NCI-H128 (cell line): Measurements from ENCODE around the gene HYLS1.
"Not testable (repeated sequence)": the region's sequence is repeated elsewhere in the genome, so short reads cannot be mapped to it uniquely, and the experiment has no call there.

ENCODE experiments used
- DNase-seq: peaks from one replicate; lab custom pipeline; 2025; ENCODE audit not compliant: unreplicated experiment; lab: John Stamatoyannopoulos, UW

HYLS1 gene

GRCh38 chr11:125887373-125888324 lies at the start of gene HYLS1:
HYLS1 (plus strand) TSS chr11:125887668; CDS start chr11:125899369, 11,701 bp downstream.
- DNase-seq = peak; percentile 24

GRCh38 chr11:125842321-125842948 lies 45.0 kb upstream of the HYLS1 start:
- DNase-seq = no peak

- DNase-seq = no peak
Observed at GRCh38 chr11:125846188-125846587, 41.3 kb upstream of the HYLS1 start.

- DNase-seq = not testable (repeated sequence)
Observed at GRCh38 chr11:125857670-125858069, 29.8 kb upstream of the HYLS1 start.

GRCh38 chr11:125862786-125863185 lies 24.7 kb upstream of the HYLS1 start:
- DNase-seq = not testable (repeated sequence)

- DNase-seq = not testable (repeated sequence)
Observed at GRCh38 chr11:125865354-125865753, 22.1 kb upstream of the HYLS1 start.

- no peak for DNase-seq
Observed at GRCh38 chr11:125869521-125869920, 17.9 kb upstream of the HYLS1 start.

- no peak for DNase-seq
Observed at GRCh38 chr11:125871391-125872137, 15.9 kb upstream of the HYLS1 start.

- DNase-seq = no peak
Observed at GRCh38 chr11:125872138-125872491, 15.4 kb upstream of the HYLS1 start.

- no peak for DNase-seq
Observed at GRCh38 chr11:125873881-125874555, 13.4 kb upstream of the HYLS1 start.

- peak; percentile 44 for DNase-seq
Observed at GRCh38 chr11:125874556-125875124, 12.8 kb upstream of the HYLS1 start.

GRCh38 chr11:125881291-125881690 lies 6.2 kb upstream of the HYLS1 start:
- no peak for DNase-seq

- DNase-seq = no peak
Observed at GRCh38 chr11:125883375-125883774, 4.1 kb upstream of the HYLS1 start.

GRCh38 chr11:125886997-125887372 lies 483 bp upstream of the HYLS1 start:
- DNase-seq = no peak

- DNase-seq = no peak
Observed at GRCh38 chr11:125890447-125891100, 3.1 kb downstream of the HYLS1 start.

GRCh38 chr11:125892071-125892470 lies 4.6 kb downstream of the HYLS1 start:
- DNase-seq = no peak

GRCh38 chr11:125892994-125893393 lies 5.5 kb downstream of the HYLS1 start:
- DNase-seq = no peak

GRCh38 chr11:125901872-125902271 lies 14.4 kb downstream of the HYLS1 start:
- no peak for DNase-seq

- no peak for DNase-seq
Observed at GRCh38 chr11:125902277-125902926, 14.9 kb downstream of the HYLS1 start.
